Transverse colon (tissue), 4 donors: ENCODE results near the gene ACTL6B. TPM values are rescaled to one million over a fixed set of nuclear protein-coding genes. Genes with fewer than 3 reads are reported as not detected.
"Not testable (repeated sequence)": the region's sequence is repeated elsewhere in the genome, so short reads cannot be mapped to it uniquely, and the experiment has no call there.

Source experiments
- DNase-seq: peaks from one replicate; pipeline ENCODE4 v3.0.0-alpha.2; 2019
- H3K27ac ChIP-seq, 4 donors: fragments of 200-600 bp; sonication (generic); 2 replicates each; pipeline ENCODE4 v1.5.1; 2016 to 2018; ENCODE audit warnings: inconsistent platforms in 4 of 4
- H3K27me3 ChIP-seq: fragments of 200-600 bp; sonication (generic); 2 replicates; pipeline ENCODE4 v1.5.1; 2017; ENCODE audit warnings: inconsistent platforms
- H3K36me3 ChIP-seq, 4 donors: fragments of 200-600 bp; sonication (generic); 2 replicates each; pipeline ENCODE4 v1.5.1; 2017 to 2019; ENCODE audit warnings: inconsistent platforms in 4 of 4
- H3K4me1 ChIP-seq, 4 donors: fragments of 200-600 bp; sonication (generic); 2 replicates each; pipeline ENCODE4 v1.5.1; 2017 to 2020; ENCODE audit warnings: inconsistent platforms in 4 of 4
- H3K4me3 ChIP-seq, 4 donors: fragments of 200-600 bp; sonication (generic); 1 replicate in 1 of 4; 2 replicates in 3 of 4; pipeline versions ENCODE4 v1.5.1 to v1.6.1; 2017 to 2019; ENCODE audit warnings: inconsistent platforms in 4 of 4
- H3K9me3 ChIP-seq, 2 donors: fragments of 200-600 bp; sonication (generic); 2 replicates each; pipeline ENCODE4 v1.5.1; 2017 to 2019; ENCODE audit warnings: inconsistent platforms in 2 of 2
- EP300 ChIP-seq: sonication (generic); formaldehyde crosslinking; IDR thresholded peaks from one replicate; pipeline ENCODE4 v1.6.1; 2017; ENCODE audit warnings: antibody characterized with exemption, low read depth
- POLR2A ChIP-seq: fragments of 450-650 bp; IDR thresholded peaks from one replicate; pipeline ENCODE4 v1.6.1; 2016; ENCODE audit warnings: antibody characterized with exemption, mild to moderate bottlenecking, moderate library complexity
- POLR2AphosphoS5 ChIP-seq, 3 donors: sonication (generic); formaldehyde crosslinking; IDR thresholded peaks; one replicate each; pipeline ENCODE4 v1.6.1; 2016; ENCODE audit warnings: antibody characterized with exemption in 3 of 3
- WGBS, 2 donors: methylation state at CpG; one replicate each; pipeline ENCODE4 v1.1.5; 2018; ENCODE audit warnings: low coverage in 1 of 2; 5-methylcytosine and 5-hydroxymethylcytosine counted together
- in situ Hi-C, 4 donors: fragments of 200-750 bp; cut with MboI; loops; one replicate each; pipeline versions ENCODE4 v1.15.0 to v1.15.1; 2017; ENCODE audit warnings: low sequenced_read_pairs in 3 of 4, low pct_ligation_motif_present in 1 of 4, low pct_unique_long_range_greater_than_20kb in 1 of 4
- intact Hi-C: fragments of 100-400 bp; cut with DNase I; formaldehyde crosslinking; loops from one replicate; pipeline ENCODE4 v1.15.1; 2023; ENCODE audit warnings: low total_unique reads
- total RNA-seq, 4 donors: library from RNA; depleted of rRNA; stranded (reverse); fragments of >200 nt; gene quantifications; one replicate each; pipeline ENCODE4 v1.1.0, GENCODE V29; 2016
- TF ChIP-seq, protein P1 (sequence below), 5 experiments: fragments of 200-600 bp in 3 of 5; fragments of 450-650 bp in 2 of 5; sonication (generic) in 3 of 5; IDR thresholded peaks; 1 replicate in 2 of 5; 2 replicates in 3 of 5; pipeline ENCODE4 v1.5.1; 2016 to 2017; ENCODE audit warnings: antibody characterized with exemption in 5 of 5, inconsistent platforms in 3 of 5, mild to moderate bottlenecking in 2 of 5, moderate library complexity in 1 of 5

The ACTL6B gene
- total RNA-seq, 4 donors from 2014 or later, result not detected

DNA sequence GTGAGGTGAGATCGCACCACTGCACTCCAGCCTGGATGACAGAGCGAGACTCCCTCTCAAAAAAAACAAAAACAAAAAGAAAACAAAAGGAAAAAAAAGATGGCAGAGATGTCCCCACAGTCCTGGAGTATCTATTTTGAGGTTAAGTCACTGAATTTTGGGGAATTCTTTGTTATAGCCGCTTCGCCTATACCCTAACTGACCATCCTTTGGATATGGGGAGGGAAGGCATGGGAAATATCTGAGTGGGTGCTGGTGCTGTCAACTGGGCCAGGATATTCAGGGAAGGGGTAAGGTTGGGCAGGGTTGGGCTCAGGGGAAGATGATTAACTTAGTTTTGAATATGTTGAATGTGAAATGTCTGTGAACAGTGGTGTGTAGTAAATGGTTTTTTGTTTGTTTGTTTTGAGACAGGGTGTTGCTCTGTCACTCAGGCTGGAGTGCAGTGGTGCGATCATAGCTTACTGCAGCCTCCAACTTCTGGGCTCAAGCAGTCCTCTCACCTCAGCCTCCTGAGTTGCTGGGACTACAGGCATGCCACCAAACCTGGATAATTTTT lies 9.0 kb upstream of the ACTL6B start:
- H3K4me1 ChIP-seq, result no peaks in the 10 kb centered on the region
- no peak for DNase-seq
- no peaks in the 10 kb centered on the region for H3K36me3 ChIP-seq
- no peak overlapping the region for H3K4me3 ChIP-seq
- H3K27me3 ChIP-seq, result no peaks in the 10 kb centered on the region
- no peak overlapping the region for H3K27ac ChIP-seq
- no peaks in the 10 kb centered on the region for H3K9me3 ChIP-seq
- WGBS, 2 donors, result 86 to 93% methylated on average over 2 to 5 of the region's 5 CpGs
- in situ Hi-C loops, result no loop called here
- TF ChIP-seq, protein P1, sequence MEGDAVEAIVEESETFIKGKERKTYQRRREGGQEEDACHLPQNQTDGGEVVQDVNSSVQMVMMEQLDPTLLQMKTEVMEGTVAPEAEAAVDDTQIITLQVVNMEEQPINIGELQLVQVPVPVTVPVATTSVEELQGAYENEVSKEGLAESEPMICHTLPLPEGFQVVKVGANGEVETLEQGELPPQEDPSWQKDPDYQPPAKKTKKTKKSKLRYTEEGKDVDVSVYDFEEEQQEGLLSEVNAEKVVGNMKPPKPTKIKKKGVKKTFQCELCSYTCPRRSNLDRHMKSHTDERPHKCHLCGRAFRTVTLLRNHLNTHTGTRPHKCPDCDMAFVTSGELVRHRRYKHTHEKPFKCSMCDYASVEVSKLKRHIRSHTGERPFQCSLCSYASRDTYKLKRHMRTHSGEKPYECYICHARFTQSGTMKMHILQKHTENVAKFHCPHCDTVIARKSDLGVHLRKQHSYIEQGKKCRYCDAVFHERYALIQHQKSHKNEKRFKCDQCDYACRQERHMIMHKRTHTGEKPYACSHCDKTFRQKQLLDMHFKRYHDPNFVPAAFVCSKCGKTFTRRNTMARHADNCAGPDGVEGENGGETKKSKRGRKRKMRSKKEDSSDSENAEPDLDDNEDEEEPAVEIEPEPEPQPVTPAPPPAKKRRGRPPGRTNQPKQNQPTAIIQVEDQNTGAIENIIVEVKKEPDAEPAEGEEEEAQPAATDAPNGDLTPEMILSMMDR (IDR thresholded peaks at IDR 0.05), result no peak
- TF ChIP-seq EP300 (no peak), POLR2A (no peak), POLR2AphosphoS5 (IDR thresholded peaks at IDR 0.05) (no peak)
- intact Hi-C loops, result no loop called here

DNA sequence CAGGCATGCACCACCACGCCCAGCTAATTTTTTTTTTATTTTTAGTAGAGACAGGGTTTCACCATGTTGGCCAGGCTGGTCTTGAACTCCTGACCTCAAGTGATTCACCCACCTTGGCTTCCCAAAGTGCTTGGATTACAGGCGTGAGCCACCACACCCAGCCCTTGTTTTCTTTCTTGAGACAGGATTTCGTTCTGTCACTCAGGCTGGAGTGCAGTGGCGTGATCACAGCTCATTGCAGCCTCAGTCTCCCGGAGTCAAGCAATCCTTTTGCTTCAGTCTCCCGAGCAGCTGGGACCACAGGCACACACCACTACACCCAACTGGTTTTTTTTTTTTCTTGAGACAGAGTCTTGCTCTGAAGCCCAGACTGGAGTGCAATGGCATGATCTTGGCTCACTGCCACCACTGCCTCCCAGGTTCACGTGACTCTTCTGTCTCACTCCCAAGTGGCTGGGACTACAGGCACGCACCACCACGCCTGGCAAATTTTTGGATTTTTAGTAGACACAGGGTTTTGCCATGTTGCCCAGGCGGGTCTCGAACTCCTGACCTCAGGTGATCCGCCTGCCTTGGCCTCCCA lies 6.0 kb upstream of the ACTL6B start:
- H3K36me3 ChIP-seq, H3K9me3 ChIP-seq, DNase-seq, H3K4me1 ChIP-seq, H3K4me3 ChIP-seq, H3K27ac ChIP-seq, intact Hi-C loops, in situ Hi-C loops: not testable (repeated sequence)
- 70 to 88% methylated on average over 1 to 12 of the region's 12 CpGs for WGBS, 2 donors
- peaks cover 23% of the 10 kb centered on the region for H3K27me3 ChIP-seq

DNA sequence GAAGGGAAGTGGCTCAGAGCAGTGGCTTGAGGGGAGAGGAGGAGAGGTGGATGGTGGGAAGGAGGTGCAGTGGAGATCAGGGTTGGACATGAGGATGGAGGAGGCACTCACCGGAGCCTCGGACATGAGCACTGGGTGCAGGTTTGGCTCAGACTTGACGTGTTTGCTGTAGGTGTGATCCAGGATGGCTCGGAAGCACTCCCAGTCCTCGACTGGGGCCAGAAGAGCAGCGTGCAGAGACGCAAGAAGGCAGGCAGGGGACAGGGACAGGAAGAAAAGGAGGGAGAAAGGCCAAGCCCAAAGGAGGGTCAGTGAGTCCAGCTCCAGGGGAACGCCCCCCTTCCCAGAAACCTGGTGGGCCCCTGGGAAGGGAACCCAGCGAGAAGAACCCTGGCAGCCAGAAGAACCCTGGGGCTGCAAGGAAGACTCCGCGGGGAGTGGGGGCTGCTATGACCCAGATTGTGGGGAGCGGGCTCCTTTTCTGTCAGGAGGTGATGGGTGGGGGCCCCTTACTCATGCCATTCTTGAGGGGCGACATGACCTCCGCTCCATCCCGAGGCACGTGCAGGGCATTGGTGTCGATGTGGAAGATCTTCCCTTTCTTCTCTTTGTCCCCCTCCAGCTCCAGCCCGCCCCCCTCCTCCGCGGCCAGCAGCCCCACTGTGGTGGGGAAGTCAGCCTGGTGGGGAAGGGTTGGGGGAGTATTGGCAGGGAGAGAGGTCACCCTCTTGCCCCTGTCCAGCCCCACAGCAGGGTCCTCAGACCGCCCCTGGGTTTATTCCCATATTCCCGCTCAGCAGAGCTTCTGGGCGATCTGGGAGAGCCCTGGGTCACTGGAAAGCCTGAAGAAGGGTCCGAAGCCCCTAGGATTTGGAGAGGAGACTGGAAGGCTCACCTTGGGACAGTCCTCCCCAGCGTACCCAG lies 1.1 kb downstream of the ACTL6B start:
- H3K36me3 ChIP-seq, result no peaks in the 10 kb centered on the region
- in situ Hi-C loops (no loop called here), intact Hi-C loops (no loop called here)
- no peaks in the 10 kb centered on the region for H3K4me1 ChIP-seq
- H3K27me3 ChIP-seq, result peaks cover 66% of the 10 kb centered on the region
- no peak overlapping the region for H3K27ac ChIP-seq
- WGBS, 2 donors, result 48 to 56% methylated on average over 7 to 25 of the region's 25 CpGs
- no peaks in the 10 kb centered on the region for H3K9me3 ChIP-seq
- no peak overlapping the region for H3K4me3 ChIP-seq
- TF ChIP-seq POLR2A (no peak), POLR2AphosphoS5 (IDR thresholded peaks at IDR 0.05) (no peak), EP300 (no peak)
- TF ChIP-seq, protein P1 (IDR thresholded peaks at IDR 0.05), result no peak
- no peak for DNase-seq

DNA sequence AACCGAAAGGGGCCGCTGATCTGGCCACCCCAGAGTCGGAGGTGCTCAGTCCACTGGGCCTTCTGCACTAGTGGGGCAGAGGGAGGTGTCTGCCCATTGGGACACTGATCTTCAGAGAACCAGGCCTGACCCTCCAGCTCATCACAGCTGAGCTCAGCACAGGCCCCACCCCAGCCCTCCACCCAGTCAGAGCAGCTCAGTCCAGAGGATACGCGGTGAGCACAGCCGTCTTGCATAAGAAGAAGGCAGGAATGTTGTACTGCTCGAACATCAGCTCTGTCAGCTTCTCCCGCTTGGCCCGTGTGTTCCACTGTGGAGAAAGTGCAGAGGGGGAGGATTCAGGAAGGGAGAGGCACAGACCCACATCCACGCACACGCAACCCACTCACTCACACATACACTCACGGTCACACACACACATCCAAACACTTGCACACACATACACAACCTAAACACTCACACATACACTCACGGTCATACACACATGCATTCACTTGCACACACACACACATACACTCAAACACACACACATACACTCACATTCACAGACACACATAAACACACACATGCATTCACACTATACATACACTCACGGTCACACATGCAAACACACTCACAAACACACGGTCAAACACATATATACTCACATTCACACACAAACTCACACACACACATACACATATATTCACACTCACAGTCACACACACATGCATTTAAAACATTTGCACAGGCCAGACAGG lies 6.3 kb downstream of the ACTL6B start:
- Histone ChIP-seq H3K4me3 (no peak overlapping the region), H3K27ac (no peak overlapping the region), H3K36me3 (no peaks in the 10 kb centered on the region), H3K4me1 (no peaks in the 10 kb centered on the region), H3K9me3 (no peaks in the 10 kb centered on the region), H3K27me3 (peaks cover 45% of the 10 kb centered on the region)
- TF ChIP-seq POLR2AphosphoS5 (IDR thresholded peaks at IDR 0.05) (no peak), POLR2A (no peak), EP300 (no peak)
- TF ChIP-seq, protein P1 (IDR thresholded peaks at IDR 0.05), result no peak
- DNase-seq, result no peak
- 72% methylated on average over 15 of the region's 15 CpGs; no CpG with 5 or more reads in 1 of the 2 donors for WGBS, 2 donors
- in situ Hi-C loops (no loop called here), intact Hi-C loops (no loop called here)
